H54 (cell line): ENCODE data around the gene EXTL2.
"Not testable (repeated sequence)": the region's sequence is repeated elsewhere in the genome, so short reads cannot be mapped to it uniquely, and the experiment has no call there.

Experiments
- DNase-seq: peaks from one replicate; pipeline ENCODE4 v3.0.0; 2011; ENCODE audit warnings: low spot score, mixed read lengths; ENCODE audit not compliant: insufficient read length
- FAIRE-seq: peaks from 3 replicates; lab custom pipeline; 2011; peaks lifted over from hg19 to GRCh38; lab: Jason Lieb, UNC
- POLR2A ChIP-seq: IDR thresholded peaks from 2 replicates; pipeline ENCODE4 v1.6.1; 2011; ENCODE audit warnings: low read depth, mild to moderate bottlenecking, low read length

The EXTL2 gene

DNA sequence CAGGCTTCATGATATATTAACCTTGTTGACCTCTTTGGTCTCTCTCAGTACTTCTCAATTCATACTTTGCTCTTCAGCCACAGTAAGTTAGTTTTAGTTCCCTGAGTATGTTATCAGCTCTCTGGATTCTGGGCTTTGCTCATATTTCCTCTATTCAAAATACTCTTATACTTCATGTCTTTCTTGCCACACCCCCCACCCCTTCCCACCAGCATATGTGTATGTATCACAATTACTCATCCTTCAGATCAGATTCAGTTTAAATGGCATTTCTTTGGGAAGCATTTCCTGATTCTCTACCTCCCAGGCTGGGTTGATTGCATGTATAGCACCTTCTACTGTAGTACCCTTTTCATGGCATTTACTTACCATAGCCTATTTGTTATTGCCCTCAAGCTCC is 29.6 kb upstream of the EXTL2 start:
- DNase-seq = no peak
- TF ChIP-seq POLR2A = no peak
- FAIRE-seq = peak; percentile 50

DNA sequence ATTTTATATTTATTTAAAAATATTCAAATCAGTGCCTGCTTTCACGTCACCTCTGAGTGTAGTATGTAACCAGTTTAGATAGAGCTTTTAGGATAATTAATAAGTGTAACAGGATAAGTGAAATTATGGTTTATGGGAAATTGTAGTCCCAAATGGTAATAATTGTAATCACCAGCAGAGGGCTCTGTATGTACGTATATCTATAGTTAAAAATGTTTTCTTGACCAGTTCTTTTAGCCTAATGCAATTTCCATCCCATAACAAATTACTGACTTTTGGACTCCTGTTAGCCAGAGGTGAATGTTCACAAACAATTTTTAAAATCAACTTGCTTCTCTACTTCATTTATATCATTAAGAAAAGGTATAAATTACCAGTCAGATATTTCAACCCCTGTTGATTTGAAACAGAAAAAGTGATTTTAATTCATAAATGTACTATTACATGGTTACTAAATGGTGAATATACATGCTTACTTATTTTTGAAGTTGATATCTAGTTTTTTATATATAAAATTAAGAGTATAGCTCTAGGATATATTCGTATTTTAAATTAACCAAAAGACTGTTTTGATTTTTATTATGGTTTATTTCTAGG is 26.6 kb upstream of the EXTL2 start:
- no peak for TF ChIP-seq POLR2A
- DNase-seq = no peak
- FAIRE-seq = peak; percentile 75

DNA sequence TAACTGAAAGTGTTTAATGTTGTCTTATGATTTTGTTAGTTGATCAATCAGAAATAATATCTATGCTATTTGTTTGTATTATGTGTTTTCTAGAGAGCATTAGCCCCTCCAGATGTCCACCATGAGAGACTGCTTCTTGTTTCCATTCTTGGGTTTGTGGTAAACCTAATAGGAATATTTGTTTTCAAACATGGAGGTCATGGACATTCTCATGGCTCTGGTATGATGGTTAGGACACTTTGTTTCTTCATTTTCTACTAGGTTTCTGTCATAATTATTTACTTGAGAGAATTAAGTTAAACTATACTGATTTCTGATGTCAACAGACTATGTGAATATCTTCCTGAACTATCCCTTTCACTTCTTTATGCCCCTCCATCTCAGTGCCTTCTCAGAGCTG is 17.4 kb upstream of the EXTL2 start:
- no peak for FAIRE-seq
- TF ChIP-seq POLR2A = no peak
- DNase-seq = no peak

DNA sequence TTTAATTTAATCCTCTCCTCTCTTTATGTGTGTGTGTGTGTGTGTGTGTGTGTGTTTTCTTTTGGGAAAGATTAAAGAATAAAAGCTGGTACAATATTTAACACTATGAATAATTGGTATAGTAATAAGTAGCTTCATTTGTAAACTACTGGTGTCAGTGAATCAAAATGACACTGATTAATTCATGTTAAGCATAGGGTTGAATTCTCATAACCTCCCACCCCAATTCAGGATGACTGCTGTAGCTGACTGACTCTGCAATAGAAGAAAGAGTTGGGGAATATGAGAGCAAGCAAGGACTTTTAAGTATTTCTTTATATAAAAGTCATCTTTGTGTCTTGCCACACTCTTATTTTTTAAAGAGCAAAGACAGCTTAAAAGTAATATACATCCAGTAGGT is 14.4 kb upstream of the EXTL2 start:
- no peak for TF ChIP-seq POLR2A
- FAIRE-seq = no peak

GRCh38 chr1:100907887-100908286 is 13.2 kb upstream of the EXTL2 start:
- FAIRE-seq (no peak), DNase-seq (no peak)
- no peak for TF ChIP-seq POLR2A

More for the DNA sequence above, 14.4 kb upstream of the EXTL2 start:
- no peak for DNase-seq

- no peak for FAIRE-seq
- no peak for DNase-seq
- TF ChIP-seq POLR2A = no peak
Observed at GRCh38 chr1:100905181-100905580, 10.5 kb upstream of the EXTL2 start.

DNA sequence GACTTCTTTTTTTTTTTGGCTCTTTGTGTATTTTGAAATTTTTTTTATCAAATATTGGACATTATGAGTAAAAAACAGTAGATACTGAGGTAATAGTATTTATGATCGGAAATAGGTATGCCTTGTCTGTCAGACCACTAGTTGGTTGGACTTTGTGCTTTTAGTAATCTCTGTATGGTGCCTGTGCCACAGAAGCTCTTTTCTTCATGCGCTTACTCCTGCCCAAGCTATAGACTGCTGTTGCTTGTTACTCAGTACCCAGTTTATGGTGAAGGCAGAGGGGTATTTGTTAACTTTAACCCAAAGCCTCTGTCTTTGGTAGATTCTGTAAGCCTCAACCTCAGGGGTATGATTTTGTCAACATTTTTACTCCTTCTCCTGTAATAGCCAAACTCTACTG is 9.9 kb upstream of the EXTL2 start:
- no peak for TF ChIP-seq POLR2A

GRCh38 chr1:100903777-100904176 is 9.1 kb upstream of the EXTL2 start:
- no peak for DNase-seq
- no peak for FAIRE-seq
- no peak for TF ChIP-seq POLR2A

More for the DNA sequence above, 9.9 kb upstream of the EXTL2 start:
- DNase-seq = no peak
- FAIRE-seq = no peak

GRCh38 chr1:100902365-100902764 is 7.7 kb upstream of the EXTL2 start:
- no peak for FAIRE-seq

GRCh38 chr1:100896481-100896982 is 1.9 kb upstream of the EXTL2 start:
- TF ChIP-seq POLR2A = no peak
- FAIRE-seq (peak; percentile 93), DNase-seq (peak; percentile 5)

More at GRCh38 chr1:100902365-100902764, 7.7 kb upstream of the EXTL2 start:
- DNase-seq = no peak
- TF ChIP-seq POLR2A = no peak

- FAIRE-seq (peak; percentile 91), DNase-seq (peak; percentile 74)
- TF ChIP-seq POLR2A = peak; percentile 68
Observed at GRCh38 chr1:100895540-100896480, 1.2 kb upstream of the EXTL2 start, which contains the start of gene SLC30A7. SLC30A7 (plus strand) TSS chr1:100896090; CDS start chr1:100896263, 173 bp downstream.

GRCh38 chr1:100893718-100894117 is 924 bp downstream of the EXTL2 start:
- no peak for FAIRE-seq
- no peak for TF ChIP-seq POLR2A

DNA sequence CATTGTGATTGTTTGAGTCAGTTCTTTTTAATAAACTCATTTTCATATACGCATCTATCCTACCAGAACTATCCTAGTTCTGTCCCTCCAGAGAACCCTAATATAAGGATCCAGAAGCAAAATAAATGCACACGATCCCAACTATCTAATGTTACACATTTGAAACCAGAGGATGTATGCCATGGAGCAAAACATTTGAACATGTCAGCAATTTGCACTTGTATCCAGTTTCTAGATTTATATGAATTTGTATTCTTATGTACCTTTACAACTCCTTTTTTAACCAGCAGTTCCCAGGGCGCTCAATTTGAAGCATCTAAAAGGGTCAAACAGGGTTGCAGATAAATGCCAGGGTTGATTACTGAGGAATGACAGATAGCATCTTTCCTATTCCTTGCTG is 2.1 kb downstream of the EXTL2 start:
- TF ChIP-seq POLR2A = no peak
- DNase-seq (no peak), FAIRE-seq (no peak)

More at GRCh38 chr1:100893718-100894117, 924 bp downstream of the EXTL2 start:
- no peak for DNase-seq

DNA sequence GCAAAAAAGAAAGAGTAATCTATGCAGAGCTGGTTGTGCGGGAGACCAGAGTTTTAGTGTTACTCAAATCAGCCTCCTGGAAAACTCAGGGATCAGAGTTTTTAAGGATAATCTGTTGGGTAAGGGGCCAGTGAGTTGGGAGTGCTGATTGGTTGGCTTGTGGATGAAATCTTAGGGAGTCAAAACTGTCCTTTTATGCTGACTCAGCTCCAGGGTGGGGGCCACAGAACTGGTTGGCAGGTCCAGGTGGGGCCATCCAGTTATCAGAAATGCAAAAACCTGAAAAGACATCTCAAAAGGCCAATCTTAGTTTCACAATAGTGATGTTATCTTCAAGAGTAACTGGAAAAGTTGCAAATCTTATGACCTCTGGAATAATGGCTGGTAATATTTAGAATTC is 3.3 kb downstream of the EXTL2 start:
- FAIRE-seq (no peak), DNase-seq (no peak)
- no peak for TF ChIP-seq POLR2A

DNA sequence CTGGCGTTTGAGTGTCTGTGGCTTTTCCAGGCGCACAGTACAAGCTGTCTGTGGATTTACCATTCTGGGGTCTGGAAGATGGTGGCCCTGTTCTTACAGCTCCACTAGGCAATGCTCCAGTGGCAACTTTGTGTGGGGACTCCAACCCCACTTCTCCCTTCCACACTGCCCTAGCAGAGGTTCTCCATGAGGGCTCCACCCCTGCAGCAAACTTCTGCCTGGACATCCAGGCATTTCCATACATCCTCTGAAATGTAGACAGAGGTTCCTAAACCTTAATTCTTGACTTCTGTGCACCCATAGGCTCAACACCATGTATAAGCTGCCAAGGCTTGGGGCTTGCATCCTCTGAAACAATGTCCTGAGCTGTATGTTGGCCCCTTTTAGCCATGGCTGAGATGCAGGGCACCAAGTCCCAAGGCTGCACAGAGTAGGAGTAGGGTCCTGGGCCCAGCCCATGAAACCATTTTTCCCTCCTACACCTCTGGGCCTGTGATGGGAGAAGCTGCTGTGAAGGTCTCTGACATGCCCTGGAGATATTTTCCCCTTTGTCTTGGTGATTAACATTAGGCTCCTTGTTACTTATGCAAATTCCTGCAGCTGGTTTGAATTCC is 4.7 kb downstream of the EXTL2 start:
- not testable (repeated sequence) for FAIRE-seq, DNase-seq

- DNase-seq, FAIRE-seq: not testable (repeated sequence)
Observed at GRCh38 chr1:100889007-100889406, 5.6 kb downstream of the EXTL2 start.
